Mesendoderm (in vitro differentiated cells): ENCODE results near the gene ASB4.

Experiments
- DNase-seq: peaks from one replicate; pipeline ENCODE4 v3.0.0; 2013
- H2AK5ac ChIP-seq: 2 replicates; pipeline ENCODE4 v1.6.1; 2013; ENCODE audit warnings: low read length, inconsistent platforms
- H2BK120ac ChIP-seq: 2 replicates; pipeline ENCODE4 v1.6.1; 2013; ENCODE audit warnings: low read depth, mild to moderate bottlenecking, low read length, moderate library complexity, mixed read lengths
- H2BK15ac ChIP-seq: replicated peaks from 2 replicates; pipeline ENCODE4 v1.6.1; 2013; ENCODE audit warnings: low read depth, mild to moderate bottlenecking, moderate library complexity
- H2BK5ac ChIP-seq: 2 replicates; pipeline ENCODE4 v1.6.1; 2013; ENCODE audit warnings: low read length, inconsistent platforms
- H3K18ac ChIP-seq: 2 replicates; pipeline ENCODE4 v1.6.1; 2013; ENCODE audit warnings: mild to moderate bottlenecking, low read length, mixed read lengths
- H3K23ac ChIP-seq: one replicate; pipeline ENCODE4 v1.6.1; 2013; ENCODE audit warnings: low read length
- H3K27ac ChIP-seq: 2 replicates; pipeline ENCODE4 v1.5.1; 2013; ENCODE audit warnings: low read depth, mild to moderate bottlenecking, inconsistent platforms, low read length, moderate library complexity
- H3K27me3 ChIP-seq: 2 replicates; pipeline ENCODE4 v1.6.1; 2013; ENCODE audit warnings: low read length, control low read depth, mild to moderate bottlenecking, inconsistent platforms; ENCODE audit not compliant: insufficient read depth, poor library complexity
- H3K36me3 ChIP-seq: 2 replicates; pipeline ENCODE4 v1.6.1; 2013; ENCODE audit warnings: low read length, inconsistent platforms; ENCODE audit not compliant: control insufficient read depth, insufficient read depth
- H3K4ac ChIP-seq: one replicate; pipeline ENCODE4 v1.6.1; 2013; ENCODE audit warnings: low read depth, mild to moderate bottlenecking, low read length, moderate library complexity
- H3K4me1 ChIP-seq: 2 replicates; pipeline ENCODE4 v1.6.1; 2013; ENCODE audit warnings: low read depth, low read length, inconsistent platforms; ENCODE audit not compliant: control insufficient read depth
- H3K4me2 ChIP-seq: 2 replicates; pipeline ENCODE4 v1.6.1; 2013; ENCODE audit warnings: low read length
- H3K4me3 ChIP-seq: 2 replicates; pipeline ENCODE4 v1.5.1; 2013; ENCODE audit warnings: mild to moderate bottlenecking, low read length
- H3K56ac ChIP-seq: one replicate; pipeline ENCODE4 v1.6.1; 2013; ENCODE audit warnings: low read length
- H3K79me1 ChIP-seq: 2 replicates; pipeline ENCODE4 v1.6.1; 2013; ENCODE audit warnings: low read length, inconsistent platforms
- H3K79me2 ChIP-seq: 2 replicates; pipeline ENCODE4 v1.6.1; 2013; ENCODE audit warnings: mild to moderate bottlenecking, low read length; ENCODE audit not compliant: control insufficient read depth, insufficient read depth
- H3K9ac ChIP-seq: 2 replicates; pipeline ENCODE4 v1.6.1; 2013; ENCODE audit warnings: low read length, inconsistent platforms
- H4K5ac ChIP-seq: one replicate; pipeline ENCODE4 v1.6.1; 2013; ENCODE audit warnings: low read length
- H4K8ac ChIP-seq: one replicate; pipeline ENCODE4 v1.6.1; 2013; ENCODE audit warnings: low read depth, mild to moderate bottlenecking, control low read depth, low read length, moderate library complexity
- WGBS: extraction: QIAGEN DNeasy Blood & Tissue Kit; methylation state at CpG from one replicate; pipeline ENCODE4 v1.1.7; 2013; ENCODE audit warnings: low lambda C conversion rate, missing lambda C conversion rate; ENCODE audit not compliant: insufficient coverage; ENCODE audit errors: extremely low coverage; 5-methylcytosine and 5-hydroxymethylcytosine counted together

The ASB4 gene

DNA sequence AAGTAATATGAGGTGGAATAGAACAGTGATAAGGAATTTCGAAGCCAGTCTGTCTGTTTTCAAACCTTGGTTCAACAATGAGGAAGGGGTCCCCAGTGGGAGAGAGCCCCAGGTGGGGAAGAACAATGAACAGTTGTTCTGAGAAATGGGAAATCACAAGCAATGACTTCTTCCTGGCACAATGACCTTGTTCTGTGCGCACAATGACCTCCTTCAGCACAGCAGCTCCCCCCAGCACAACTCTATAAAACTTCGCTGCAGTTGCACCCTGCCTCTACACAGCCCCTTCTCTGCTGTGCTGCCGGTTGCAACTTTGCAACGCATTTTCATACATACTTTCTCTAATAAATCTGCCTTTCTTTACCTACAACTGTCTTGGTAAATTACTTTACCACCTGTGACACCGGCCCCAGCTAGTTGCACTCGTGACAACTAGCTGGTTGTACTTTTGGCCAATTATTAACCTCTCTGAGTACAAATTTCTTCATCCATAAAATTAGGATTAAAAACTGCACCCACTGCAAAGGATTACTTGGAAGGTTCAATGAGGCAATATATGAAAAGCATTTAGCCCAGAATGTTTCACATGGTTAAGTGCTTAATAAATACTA is 40.5 kb downstream of the ASB4 start:
- H3K4ac ChIP-seq, result no peak overlapping the region
- H2BK120ac ChIP-seq, result no peak overlapping the region
- no peak overlapping the region for H3K23ac ChIP-seq
- no peak overlapping the region for H2AK5ac ChIP-seq
- H3K27me3 ChIP-seq, result no peaks in the 10 kb centered on the region
- H3K79me2 ChIP-seq, result no peaks in the 10 kb centered on the region
- H3K79me1 ChIP-seq, result no peaks in the 10 kb centered on the region
- H4K8ac ChIP-seq, result no peak overlapping the region
- H2BK15ac ChIP-seq, result no peak overlapping the region
- no peak overlapping the region for H4K5ac ChIP-seq
- no peak overlapping the region for H3K18ac ChIP-seq
- H3K56ac ChIP-seq, result no peak overlapping the region
- no peak for DNase-seq
- H3K9ac ChIP-seq, result no peak overlapping the region
- no peak overlapping the region for H2BK5ac ChIP-seq
- H3K4me1 ChIP-seq, result no peaks in the 10 kb centered on the region
- no peak overlapping the region for H3K4me2 ChIP-seq
- no peak overlapping the region for H3K4me3 ChIP-seq
- no CpG with 5 or more reads among the region's 7 CpGs for WGBS
- no peak overlapping the region for H3K27ac ChIP-seq
- H3K36me3 ChIP-seq, result no peaks in the 10 kb centered on the region

DNA sequence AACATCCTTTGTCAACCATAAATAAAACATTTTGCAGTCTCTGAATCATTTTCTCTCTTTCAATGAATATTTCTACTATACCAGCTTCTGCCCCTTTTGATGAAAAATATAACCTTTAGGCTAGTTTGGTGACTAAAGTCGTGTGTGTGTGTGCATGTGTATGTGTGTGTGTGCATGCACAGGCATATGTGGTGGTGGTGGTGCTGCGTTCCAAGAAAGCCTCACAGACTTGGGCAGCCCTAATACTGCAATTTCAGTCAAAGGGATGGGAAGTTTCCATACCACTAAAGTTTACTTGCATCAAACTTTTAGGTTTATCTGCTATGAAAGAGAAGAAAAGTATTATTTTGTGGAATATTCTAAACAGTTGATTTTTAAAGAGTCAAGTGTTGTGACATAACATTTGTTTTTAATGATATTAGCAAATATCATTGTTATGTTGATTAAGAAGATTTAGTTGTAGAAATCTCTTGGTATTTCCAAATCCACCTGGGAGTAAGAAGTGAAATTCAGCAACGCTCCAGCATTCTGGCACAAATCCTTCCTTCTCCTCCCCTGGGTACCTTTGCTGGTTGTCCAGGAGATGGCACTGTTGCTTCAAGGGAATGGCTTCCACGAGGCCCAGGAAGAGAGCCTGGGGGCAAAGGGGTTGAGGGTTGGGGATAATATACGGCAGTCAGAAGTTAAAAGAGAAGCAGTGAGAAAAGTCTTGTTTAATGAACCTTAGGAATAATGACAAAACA is 41.5 kb downstream of the ASB4 start:
- H4K5ac ChIP-seq, result no peak overlapping the region
- no peak overlapping the region for H3K4ac ChIP-seq
- no peak overlapping the region for H4K8ac ChIP-seq
- no CpG with 5 or more reads among the region's 5 CpGs for WGBS
- no peak overlapping the region for H3K4me2 ChIP-seq
- no peak overlapping the region for H2BK120ac ChIP-seq
- no peak overlapping the region for H2AK5ac ChIP-seq
- H3K4me3 ChIP-seq, result no peak overlapping the region
- no peaks in the 10 kb centered on the region for H3K27me3 ChIP-seq
- H3K27ac ChIP-seq, result no peak overlapping the region
- H3K4me1 ChIP-seq, result no peaks in the 10 kb centered on the region
- H3K18ac ChIP-seq, result no peak overlapping the region
- no peak overlapping the region for H2BK5ac ChIP-seq
- H2BK15ac ChIP-seq, result no peak overlapping the region
- peak; percentile 79 for DNase-seq
- H3K36me3 ChIP-seq, result no peaks in the 10 kb centered on the region
- no peak overlapping the region for H3K23ac ChIP-seq
- no peak overlapping the region for H3K56ac ChIP-seq
- H3K79me1 ChIP-seq, result no peaks in the 10 kb centered on the region
- no peak overlapping the region for H3K9ac ChIP-seq
- H3K79me2 ChIP-seq, result no peaks in the 10 kb centered on the region

- Histone ChIP-seq H3K23ac (no peak overlapping the region), H4K5ac (no peak overlapping the region), H3K4me3 (no peak overlapping the region), H3K79me2 (no peaks in the 10 kb centered on the region), H3K4me2 (no peak overlapping the region), H2AK5ac (no peak overlapping the region), H3K79me1 (no peaks in the 10 kb centered on the region), H2BK5ac (no peak overlapping the region), H3K4me1 (no peaks in the 10 kb centered on the region), H2BK120ac (no peak overlapping the region), H3K4ac (no peak overlapping the region), H3K18ac (no peak overlapping the region), H3K27ac (no peak overlapping the region), H3K9ac (no peak overlapping the region), H4K8ac (no peak overlapping the region), H3K36me3 (no peaks in the 10 kb centered on the region), H2BK15ac (no peak overlapping the region), H3K56ac (peak overlapping the region; percentile 15), H3K27me3 (no peaks in the 10 kb centered on the region)
- WGBS, result no CpG with 5 or more reads among the region's 23 CpGs
- peak; percentile 4 for DNase-seq
Measured at GRCh38 chr7:95527776-95528250, 42.1 kb downstream of the ASB4 start.

DNA sequence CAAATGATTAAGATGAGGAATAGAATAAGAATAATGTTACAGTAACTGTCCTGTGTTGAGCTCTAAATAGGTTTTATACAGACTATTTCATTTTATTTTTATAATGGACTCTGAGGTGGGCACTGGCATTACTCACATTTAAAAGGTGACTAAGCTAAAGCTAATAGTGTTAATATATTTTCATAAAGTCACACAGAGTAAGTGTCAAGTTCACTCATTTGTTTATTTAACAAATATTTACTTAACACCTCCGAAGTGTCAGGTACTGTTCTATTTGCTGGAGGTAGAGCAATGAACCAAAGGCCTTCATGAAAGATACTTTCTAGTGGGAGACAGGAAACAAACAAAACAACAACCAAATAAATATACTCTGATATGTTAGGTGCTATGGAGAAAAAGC is 44.0 kb downstream of the ASB4 start:
- no peak overlapping the region for H3K9ac ChIP-seq
- no CpG with 5 or more reads among the region's 1 CpG for WGBS
- H3K79me2 ChIP-seq, result no peaks in the 10 kb centered on the region
- H2BK15ac ChIP-seq, result no peak overlapping the region
- no peak for DNase-seq
- H3K27ac ChIP-seq, result no peak overlapping the region
- no peak overlapping the region for H4K8ac ChIP-seq
- H3K36me3 ChIP-seq, result no peaks in the 10 kb centered on the region
- no peak overlapping the region for H2AK5ac ChIP-seq
- no peak overlapping the region for H3K4me3 ChIP-seq
- H2BK120ac ChIP-seq, result no peak overlapping the region
- no peaks in the 10 kb centered on the region for H3K27me3 ChIP-seq
- no peak overlapping the region for H3K18ac ChIP-seq
- H3K79me1 ChIP-seq, result no peaks in the 10 kb centered on the region
- H3K4ac ChIP-seq, result no peak overlapping the region
- no peak overlapping the region for H4K5ac ChIP-seq
- H3K4me1 ChIP-seq, result no peaks in the 10 kb centered on the region
- no peak overlapping the region for H3K4me2 ChIP-seq
- no peak overlapping the region for H3K23ac ChIP-seq
- no peak overlapping the region for H3K56ac ChIP-seq
- H2BK5ac ChIP-seq, result no peak overlapping the region

DNA sequence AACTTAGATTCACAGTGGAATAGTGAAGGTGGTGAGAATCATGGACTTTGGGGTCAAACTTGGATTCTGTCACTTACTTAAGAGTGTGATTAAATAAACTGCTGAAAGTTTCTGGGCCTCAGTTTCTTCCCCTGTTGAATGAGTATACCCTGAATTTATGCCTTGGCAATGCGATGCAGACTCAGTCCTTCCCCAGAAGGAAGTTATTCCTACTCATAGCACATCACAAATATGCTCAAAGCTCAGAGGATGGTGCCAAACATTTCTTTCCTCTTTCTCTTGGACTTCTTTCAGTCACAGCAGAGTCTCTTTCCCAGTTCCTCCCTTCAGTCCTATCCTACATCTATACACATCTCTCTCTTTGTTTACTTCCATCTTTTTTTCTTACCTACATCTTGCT is 45.1 kb downstream of the ASB4 start:
- Histone ChIP-seq H3K4me2 (no peak overlapping the region), H3K79me1 (no peaks in the 10 kb centered on the region), H3K27ac (no peak overlapping the region), H3K23ac (no peak overlapping the region), H3K36me3 (no peaks in the 10 kb centered on the region), H3K18ac (no peak overlapping the region), H3K79me2 (no peaks in the 10 kb centered on the region), H3K4me1 (no peaks in the 10 kb centered on the region), H3K27me3 (no peaks in the 10 kb centered on the region), H2BK120ac (no peak overlapping the region), H4K5ac (no peak overlapping the region), H2BK5ac (no peak overlapping the region), H2AK5ac (no peak overlapping the region), H3K4ac (no peak overlapping the region), H3K9ac (no peak overlapping the region), H3K4me3 (no peak overlapping the region), H2BK15ac (no peak overlapping the region), H3K56ac (no peak overlapping the region), H4K8ac (no peak overlapping the region)
- no peak for DNase-seq
- no CpG with 5 or more reads among the region's 1 CpG for WGBS
